Measurements from ENCODE around the gene GPC6. TPM values are rescaled to one million over a fixed set of nuclear protein-coding genes. Genes with fewer than 3 reads are reported as not detected.

Gene GPC6
- total RNA-seq, 3 donors from 2014 or later (not counting 1 experiment from before 2014, with no cell fraction given) = not detected

DNA sequence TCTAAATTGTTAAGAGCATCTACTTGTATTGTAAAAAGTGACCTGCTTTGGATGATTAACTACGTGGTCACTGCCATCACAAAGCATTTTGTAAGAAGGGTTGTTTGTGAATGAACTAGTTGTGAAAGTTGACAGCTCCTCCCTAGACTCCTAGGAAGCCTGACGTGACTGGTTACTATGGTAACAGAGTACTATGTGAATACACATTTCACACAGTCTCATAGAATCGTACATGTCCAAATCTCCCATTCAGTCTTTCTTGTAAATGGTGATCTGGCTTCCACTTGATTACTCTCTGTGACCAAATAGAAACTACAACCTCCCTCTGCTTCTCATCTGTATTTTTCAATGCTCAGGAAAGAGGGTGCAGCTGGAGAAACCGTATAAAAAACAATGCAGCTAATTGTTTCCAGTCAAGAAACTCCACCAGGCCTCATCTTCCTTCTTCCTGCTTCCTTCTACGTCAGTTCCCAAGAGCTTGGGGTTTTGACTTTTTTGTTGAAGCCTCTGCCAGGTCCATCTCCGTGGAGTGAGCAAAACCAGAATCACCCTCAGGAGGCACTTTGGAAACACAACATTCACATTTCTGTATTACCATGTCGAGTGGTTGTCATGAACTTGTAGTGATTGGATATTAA lies 83.4 kb downstream of the GPC6 start:
- intact Hi-C loops (cut with micrococcal nuclease) = no loop called here
- Mint-ChIP-seq H3K9me3 (peaks cover 7 to 11% of the 10 kb centered on the region in 2 donors), H3K36me3 (no peaks in the 10 kb centered on the region), H3K4me1 (no peaks in the 10 kb centered on the region), H3K27me3 (ENCODE audit: low read depth in 2 of 2) (no peaks in the 10 kb centered on the region), H3K4me3 (no peak overlapping the region), H3K27ac (no peak overlapping the region)
- TF ChIP-seq, protein P1, sequence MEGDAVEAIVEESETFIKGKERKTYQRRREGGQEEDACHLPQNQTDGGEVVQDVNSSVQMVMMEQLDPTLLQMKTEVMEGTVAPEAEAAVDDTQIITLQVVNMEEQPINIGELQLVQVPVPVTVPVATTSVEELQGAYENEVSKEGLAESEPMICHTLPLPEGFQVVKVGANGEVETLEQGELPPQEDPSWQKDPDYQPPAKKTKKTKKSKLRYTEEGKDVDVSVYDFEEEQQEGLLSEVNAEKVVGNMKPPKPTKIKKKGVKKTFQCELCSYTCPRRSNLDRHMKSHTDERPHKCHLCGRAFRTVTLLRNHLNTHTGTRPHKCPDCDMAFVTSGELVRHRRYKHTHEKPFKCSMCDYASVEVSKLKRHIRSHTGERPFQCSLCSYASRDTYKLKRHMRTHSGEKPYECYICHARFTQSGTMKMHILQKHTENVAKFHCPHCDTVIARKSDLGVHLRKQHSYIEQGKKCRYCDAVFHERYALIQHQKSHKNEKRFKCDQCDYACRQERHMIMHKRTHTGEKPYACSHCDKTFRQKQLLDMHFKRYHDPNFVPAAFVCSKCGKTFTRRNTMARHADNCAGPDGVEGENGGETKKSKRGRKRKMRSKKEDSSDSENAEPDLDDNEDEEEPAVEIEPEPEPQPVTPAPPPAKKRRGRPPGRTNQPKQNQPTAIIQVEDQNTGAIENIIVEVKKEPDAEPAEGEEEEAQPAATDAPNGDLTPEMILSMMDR (IDR thresholded peaks at IDR 0.05) = no peak
- no peaks in the 10 kb centered on the region for H3K27me3 ChIP-seq (ENCODE audit: control insufficient read depth, insufficient read depth, low read length)
- 64% methylated on average over 6 of the region's 7 CpGs for WGBS (ENCODE audit: insufficient coverage)
- ATAC-seq (no peak), DNase-seq (no peak)
- H3K36me3 ChIP-seq (ENCODE audit: control insufficient read depth, insufficient read depth, low read length) = no peaks in the 10 kb centered on the region
- H3K4me1 ChIP-seq (ENCODE audit: control insufficient read depth, insufficient read depth, low read length) = no peaks in the 10 kb centered on the region
- H3K4me3 ChIP-seq (ENCODE audit: low read length) = no peak overlapping the region
- H3K9me3 ChIP-seq (ENCODE audit: control insufficient read depth, insufficient read depth, low read length) = no peaks in the 10 kb centered on the region
- H3K27ac ChIP-seq (ENCODE audit: low read length) = no peak overlapping the region

DNA sequence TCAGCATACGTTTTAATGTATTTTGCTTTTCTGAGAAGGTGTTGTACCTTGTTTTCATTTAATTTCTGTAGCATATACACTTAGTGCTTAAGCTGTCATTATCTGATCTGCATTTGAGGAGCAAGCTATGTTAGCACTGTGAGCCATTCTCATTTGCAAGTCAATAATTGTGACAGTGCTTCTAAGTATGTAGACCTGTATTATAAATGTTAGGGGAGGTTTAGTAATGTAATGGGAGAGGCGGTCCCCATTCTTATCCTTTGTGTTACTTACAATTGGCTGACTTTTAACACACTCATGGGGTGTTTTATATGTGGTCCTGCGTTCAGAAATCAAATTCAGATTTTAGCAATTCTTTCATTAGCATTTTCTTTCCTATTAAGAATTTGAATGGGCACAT lies 90.2 kb downstream of the GPC6 start:
- DNase-seq (no peak), ATAC-seq (no peak)
- Mint-ChIP-seq H3K27ac (no peak overlapping the region), H3K36me3 (no peaks in the 10 kb centered on the region), H3K4me3 (no peak overlapping the region), H3K9me3 (peaks cover 13 to 14% of the 10 kb centered on the region in 2 donors), H3K27me3 (ENCODE audit: low read depth in 2 of 2) (no peaks in the 10 kb centered on the region), H3K4me1 (no peaks in the 10 kb centered on the region)
- H3K27me3 ChIP-seq (ENCODE audit: control insufficient read depth, insufficient read depth, low read length) = no peaks in the 10 kb centered on the region
- H3K36me3 ChIP-seq (ENCODE audit: control insufficient read depth, insufficient read depth, low read length) = no peaks in the 10 kb centered on the region
- H3K9me3 ChIP-seq (ENCODE audit: control insufficient read depth, insufficient read depth, low read length) = no peaks in the 10 kb centered on the region
- WGBS (ENCODE audit: insufficient coverage) = no CpG with 5 or more reads among the region's 3 CpGs
- no peaks in the 10 kb centered on the region for H3K4me1 ChIP-seq (ENCODE audit: control insufficient read depth, insufficient read depth, low read length)
- intact Hi-C loops (cut with micrococcal nuclease) = no loop called here
- no peak overlapping the region for H3K4me3 ChIP-seq (ENCODE audit: low read length)
- no peak overlapping the region for H3K27ac ChIP-seq (ENCODE audit: low read length)
- TF ChIP-seq, protein P1 (IDR thresholded peaks at IDR 0.05) = no peak

DNA sequence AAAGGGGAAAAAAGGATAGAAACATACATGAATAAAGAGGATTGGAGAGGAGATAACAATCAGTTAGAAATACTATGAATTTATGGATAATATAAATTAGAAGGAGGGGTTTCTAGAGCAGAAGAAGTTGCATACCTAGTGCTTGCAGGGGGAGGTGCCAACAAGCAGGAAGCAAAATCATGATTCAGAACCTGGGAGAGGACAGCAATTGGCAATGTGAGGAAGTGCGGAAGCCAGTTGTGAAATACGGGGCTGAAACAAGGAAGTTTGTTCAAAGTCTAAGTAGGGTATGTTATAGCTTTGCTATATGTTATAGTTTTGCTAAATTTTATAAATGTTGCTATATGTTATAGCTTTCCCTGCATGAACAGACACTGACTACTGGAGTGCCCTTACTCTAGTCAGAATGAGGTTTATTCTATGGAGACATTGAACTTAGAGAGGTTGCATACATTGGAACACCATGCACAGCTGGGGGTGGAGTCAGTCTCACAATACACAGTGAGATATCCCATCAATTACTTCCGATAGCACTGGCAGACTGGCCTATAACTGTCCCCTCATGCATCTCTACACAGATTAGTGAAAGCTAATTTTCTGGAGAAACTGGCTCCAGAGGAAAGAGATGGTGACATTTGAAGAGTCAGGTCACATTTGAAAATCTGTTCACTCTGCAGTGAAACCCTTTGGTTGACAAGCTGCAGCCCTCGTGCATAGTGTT lies 92.1 kb downstream of the GPC6 start:
- peaks cover 15 to 23% of the 10 kb centered on the region in 2 donors for H3K9me3 Mint-ChIP-seq
- DNase-seq (no peak), ATAC-seq (no peak)
- no peaks in the 10 kb centered on the region for H3K36me3 ChIP-seq (ENCODE audit: control insufficient read depth, insufficient read depth, low read length)
- TF ChIP-seq, protein P1 (IDR thresholded peaks at IDR 0.05) = no peak
- H3K4me3 Mint-ChIP-seq = no peak overlapping the region
- H3K27me3 ChIP-seq (ENCODE audit: control insufficient read depth, insufficient read depth, low read length) = no peaks in the 10 kb centered on the region
- intact Hi-C loops (cut with micrococcal nuclease) = no loop called here
- H3K36me3 Mint-ChIP-seq = no peaks in the 10 kb centered on the region
- H3K27ac Mint-ChIP-seq = no peak overlapping the region
- no peak overlapping the region for H3K27ac ChIP-seq (ENCODE audit: low read length)
- H3K4me3 ChIP-seq (ENCODE audit: low read length) = no peak overlapping the region
- WGBS (ENCODE audit: insufficient coverage) = 37% methylated on average over 2 of the region's 4 CpGs
- H3K4me1 ChIP-seq (ENCODE audit: control insufficient read depth, insufficient read depth, low read length) = no peaks in the 10 kb centered on the region
- no peaks in the 10 kb centered on the region for H3K4me1 Mint-ChIP-seq
- no peaks in the 10 kb centered on the region for H3K9me3 ChIP-seq (ENCODE audit: control insufficient read depth, insufficient read depth, low read length)
- H3K27me3 Mint-ChIP-seq (ENCODE audit: low read depth in 2 of 2) = no peaks in the 10 kb centered on the region

Measured in natural killer cell (primary cell).